Breast epithelium (tissue), 3 donors: Measurements from ENCODE around the gene SELP.

Experiments
- POLR2AphosphoS5 ChIP-seq, 3 donors: sonication (generic); formaldehyde crosslinking; IDR thresholded peaks; one replicate each; pipeline ENCODE4 v1.6.1; 2017; ENCODE audit warnings: antibody characterized with exemption in 3 of 3
- TF ChIP-seq, protein P1 (sequence below), 3 donors: fragments of 450-650 bp; IDR thresholded peaks; one replicate each; pipeline ENCODE4 v1.5.1; 2016 to 2017; ENCODE audit warnings: antibody characterized with exemption in 3 of 3, mild to moderate bottlenecking in 3 of 3, moderate library complexity in 3 of 3

DNA sequence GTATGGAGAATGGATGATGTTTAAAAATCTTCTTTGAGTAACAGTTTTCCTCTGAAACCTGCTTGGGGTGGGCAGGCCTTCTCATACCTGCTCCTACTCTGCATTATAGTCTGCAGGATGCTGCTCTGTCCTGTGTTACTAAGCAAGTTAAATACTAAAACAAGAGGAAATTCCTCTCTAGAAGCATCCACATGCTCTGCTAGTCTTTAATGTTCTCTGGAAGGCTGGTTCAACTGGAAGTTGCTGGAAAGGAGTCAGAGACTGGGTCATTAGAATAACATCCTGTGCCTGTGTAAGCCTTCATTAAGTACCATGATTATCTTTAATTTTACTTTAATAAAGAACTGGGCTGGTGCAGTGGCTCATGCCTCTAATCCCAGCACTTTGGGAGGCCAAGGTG lies 5.8 kb downstream of the SELP start:
- TF ChIP-seq, protein P1, sequence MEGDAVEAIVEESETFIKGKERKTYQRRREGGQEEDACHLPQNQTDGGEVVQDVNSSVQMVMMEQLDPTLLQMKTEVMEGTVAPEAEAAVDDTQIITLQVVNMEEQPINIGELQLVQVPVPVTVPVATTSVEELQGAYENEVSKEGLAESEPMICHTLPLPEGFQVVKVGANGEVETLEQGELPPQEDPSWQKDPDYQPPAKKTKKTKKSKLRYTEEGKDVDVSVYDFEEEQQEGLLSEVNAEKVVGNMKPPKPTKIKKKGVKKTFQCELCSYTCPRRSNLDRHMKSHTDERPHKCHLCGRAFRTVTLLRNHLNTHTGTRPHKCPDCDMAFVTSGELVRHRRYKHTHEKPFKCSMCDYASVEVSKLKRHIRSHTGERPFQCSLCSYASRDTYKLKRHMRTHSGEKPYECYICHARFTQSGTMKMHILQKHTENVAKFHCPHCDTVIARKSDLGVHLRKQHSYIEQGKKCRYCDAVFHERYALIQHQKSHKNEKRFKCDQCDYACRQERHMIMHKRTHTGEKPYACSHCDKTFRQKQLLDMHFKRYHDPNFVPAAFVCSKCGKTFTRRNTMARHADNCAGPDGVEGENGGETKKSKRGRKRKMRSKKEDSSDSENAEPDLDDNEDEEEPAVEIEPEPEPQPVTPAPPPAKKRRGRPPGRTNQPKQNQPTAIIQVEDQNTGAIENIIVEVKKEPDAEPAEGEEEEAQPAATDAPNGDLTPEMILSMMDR (IDR thresholded peaks at IDR 0.05): no peak
- no peak for TF ChIP-seq POLR2AphosphoS5 (IDR thresholded peaks at IDR 0.05)
